Endometrium (tissue), 2 donors: ENCODE data around the gene FUOM.
"Not testable (repeated sequence)": the region's sequence is repeated elsewhere in the genome, so short reads cannot be mapped to it uniquely, and the experiment has no call there.

Experiments used
- FAIRE-seq: peaks from 2 replicates; lab custom pipeline; 2012; peaks lifted over from hg19 to GRCh38; lab: Jason Lieb, UNC
- donor health status: control.
- donor health status: control.

The FUOM gene

DNA sequence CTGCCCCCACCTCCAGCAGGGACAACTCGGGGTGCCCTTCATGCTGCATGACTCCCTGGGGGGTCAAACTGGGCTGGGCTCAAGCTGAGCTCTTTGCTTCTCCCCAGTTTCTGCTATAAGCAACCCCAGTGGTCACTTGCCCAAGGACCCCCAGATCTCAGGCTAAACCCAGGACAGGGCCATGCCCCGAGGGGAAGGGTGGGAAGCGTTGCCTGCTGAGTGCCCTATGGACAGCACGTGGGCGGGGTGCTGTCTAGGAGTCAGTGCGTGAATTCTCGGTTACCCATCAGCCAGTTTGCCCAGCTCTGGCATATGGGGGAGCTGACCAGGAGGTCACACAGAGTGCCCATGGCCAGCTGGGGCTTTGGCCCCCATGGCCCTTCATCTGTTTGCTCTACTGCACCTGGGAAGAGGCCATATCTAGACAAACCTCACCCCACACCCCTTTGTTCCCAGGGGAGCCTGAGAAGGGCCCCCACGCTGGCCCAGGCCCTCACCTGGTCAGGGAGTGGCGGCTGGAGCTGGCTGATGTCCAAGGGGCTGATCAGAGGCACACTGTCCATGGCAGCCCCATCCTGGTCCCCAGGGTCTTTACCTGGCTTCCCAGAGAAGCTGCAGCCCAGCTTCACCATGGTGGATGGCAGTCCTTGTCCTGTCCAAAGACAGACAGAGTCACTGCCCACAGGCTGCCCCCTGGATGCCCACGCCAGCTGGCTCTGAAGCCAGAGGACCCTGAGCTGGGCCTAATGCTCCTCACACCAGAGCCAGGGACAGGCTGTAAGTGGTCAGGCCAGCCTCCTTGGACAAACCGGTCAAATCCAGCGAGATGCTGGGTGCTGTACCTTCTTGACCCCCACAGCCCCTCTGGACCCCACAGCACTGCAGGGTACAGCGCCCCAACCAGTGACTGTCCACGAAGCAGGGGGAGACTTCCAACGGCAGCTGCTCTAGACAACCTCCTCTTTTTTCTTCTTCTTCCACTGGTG is 29.2 kb downstream of the FUOM start:
- FAIRE-seq: no peak

DNA sequence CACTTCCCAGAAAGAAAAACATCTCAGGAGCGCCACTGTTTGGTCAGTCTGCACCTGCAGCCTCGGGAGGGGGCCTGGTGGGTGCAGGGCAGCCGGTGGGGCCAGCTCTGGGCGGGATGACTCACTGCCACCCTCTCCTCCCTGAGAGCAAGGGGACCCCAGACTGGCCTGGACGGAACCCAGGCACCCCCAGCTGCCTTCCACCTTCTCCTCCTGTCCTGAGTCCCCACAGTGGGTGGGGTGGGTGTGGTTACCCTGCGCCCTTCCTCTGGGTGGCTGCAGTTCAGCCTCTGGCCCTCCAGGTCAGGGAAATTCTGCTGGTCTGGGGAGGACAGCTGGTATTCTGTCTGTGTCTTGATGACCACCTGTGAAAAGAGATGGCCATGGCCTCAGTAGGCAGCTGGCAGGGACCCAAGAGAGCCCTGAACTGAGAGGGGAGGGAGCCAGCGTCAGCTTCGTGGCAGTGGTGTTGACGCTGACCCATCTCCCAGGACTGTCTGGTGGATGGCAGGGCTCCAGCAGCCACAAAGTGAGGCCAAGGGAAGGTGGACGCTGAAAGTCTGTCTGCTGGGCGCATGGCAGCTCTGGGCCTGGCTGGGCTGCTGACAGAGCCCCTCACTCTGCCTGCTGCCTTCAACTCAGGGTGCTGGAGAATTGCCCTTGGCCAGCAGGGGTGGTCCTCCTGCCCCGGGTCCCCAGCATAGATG is 30.0 kb downstream of the FUOM start:
- no peak for FAIRE-seq

DNA sequence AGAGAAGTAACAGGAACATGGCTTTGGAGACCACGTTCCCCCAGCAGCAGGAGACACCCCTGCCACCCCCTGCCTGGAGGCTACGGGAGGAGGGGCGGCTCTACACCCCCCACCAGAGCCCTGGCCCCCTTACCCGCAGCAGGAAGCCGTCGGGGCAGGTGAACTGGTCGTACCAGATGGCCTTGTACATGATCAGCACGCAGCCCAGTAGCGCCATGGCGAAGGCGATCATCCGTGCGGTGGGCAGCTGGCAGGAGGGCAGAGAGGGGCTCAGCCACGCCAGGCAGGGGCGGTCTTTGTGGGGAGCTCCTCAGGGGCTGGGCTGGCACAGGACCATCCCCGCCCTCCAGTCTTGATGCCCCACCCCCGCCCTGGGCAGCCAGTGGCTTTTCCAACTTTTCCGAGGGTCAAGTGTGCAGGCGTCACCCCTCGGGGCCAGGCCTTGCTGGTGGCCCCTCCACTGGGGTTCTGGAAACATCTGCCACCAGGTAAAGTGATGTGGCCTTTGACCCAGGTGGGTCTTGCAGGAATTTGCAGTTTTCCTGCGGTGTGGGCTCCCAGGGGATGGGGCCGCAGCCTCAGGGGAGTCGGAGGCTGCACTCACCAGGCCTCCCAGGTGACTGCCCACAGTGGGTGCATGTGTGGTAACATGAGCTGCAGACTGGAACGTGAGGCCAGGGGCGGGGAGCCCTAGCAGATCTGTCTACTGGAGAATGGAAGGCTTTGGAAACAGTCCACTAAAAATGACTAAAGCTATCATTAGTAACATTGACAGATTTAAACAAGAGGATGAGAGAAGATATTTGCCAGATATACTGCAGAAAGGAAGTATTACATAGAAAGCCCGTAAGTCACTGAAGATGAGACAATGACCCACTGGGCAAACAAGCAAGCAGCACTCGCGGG is 30.8 kb downstream of the FUOM start:
- FAIRE-seq: no peak

DNA sequence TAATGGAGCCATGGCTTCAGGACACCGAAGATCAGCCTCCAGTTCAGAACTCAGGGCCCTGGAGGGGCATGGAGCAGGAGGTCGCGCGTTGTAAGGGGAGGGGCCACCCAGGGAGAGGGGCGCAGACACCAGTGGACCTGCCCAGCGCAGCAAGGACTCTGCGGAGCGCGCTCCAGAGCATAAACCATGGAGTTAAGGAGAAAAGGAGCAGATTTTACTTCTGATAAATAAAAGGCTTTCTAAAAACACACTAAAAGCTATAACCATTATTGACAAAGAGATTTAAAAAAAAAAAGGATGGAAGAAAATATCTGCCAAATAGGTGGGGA is 31.6 kb downstream of the FUOM start:
- no peak for FAIRE-seq

DNA sequence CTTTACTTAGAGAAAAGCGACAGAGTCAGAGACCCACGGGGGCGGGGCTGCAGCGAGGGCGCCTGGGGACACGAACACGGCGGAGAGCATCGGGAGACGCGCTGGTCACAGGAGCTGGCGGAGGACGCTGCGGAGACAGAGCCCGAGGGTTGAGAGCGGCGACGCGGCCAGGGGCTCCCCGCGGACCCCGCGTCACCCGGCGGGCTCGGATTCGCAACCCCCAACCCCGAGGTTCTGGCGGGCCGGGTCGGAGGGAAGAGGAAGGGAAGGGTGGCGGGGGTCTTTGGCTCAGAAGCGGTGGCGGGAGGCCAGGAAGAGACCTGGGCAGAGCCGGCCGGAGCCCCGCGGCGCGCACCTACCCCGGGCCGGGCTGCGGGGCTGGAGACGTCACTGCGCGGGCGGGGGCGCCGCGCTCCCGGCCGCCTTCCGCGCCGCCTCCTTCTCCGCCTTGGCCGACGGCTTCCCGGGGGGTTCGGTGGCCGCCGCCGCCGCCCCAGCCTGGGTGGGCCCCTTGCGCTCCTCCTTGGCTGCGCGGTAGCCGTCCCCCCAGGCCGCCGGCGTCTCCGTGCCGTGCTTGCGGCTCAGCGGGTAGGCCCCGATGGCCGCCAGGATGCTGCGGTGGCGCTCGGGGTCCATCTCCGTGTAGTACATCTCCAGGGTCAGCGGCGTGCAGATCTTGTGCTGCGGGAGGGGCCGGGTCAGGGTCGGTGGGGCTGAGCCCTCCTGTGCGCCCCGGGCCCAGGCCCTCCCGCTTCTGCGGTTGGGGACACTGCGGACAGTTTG is 32.2 kb downstream of the FUOM start:
- no peak for FAIRE-seq

DNA sequence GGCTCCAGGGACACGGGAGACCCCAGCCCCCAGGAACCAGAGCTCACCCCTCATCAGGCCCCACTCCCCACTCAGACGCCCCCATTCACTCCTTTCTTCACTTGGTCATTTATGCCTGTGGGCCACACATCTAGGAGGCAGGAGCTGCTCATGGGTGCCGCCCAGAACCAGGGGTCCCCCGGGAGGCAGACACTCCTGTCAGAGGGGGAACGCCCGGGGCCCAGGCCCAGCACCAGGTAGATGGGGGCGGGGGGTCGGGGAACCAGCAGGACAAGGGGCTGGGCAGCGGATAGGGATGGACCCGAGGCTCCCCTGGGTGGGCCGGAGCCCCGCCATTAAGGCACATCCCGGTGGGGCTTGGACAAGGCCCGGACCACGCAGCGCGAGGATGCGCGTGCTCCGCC is 33.0 kb downstream of the FUOM start:
- FAIRE-seq: no peak

DNA sequence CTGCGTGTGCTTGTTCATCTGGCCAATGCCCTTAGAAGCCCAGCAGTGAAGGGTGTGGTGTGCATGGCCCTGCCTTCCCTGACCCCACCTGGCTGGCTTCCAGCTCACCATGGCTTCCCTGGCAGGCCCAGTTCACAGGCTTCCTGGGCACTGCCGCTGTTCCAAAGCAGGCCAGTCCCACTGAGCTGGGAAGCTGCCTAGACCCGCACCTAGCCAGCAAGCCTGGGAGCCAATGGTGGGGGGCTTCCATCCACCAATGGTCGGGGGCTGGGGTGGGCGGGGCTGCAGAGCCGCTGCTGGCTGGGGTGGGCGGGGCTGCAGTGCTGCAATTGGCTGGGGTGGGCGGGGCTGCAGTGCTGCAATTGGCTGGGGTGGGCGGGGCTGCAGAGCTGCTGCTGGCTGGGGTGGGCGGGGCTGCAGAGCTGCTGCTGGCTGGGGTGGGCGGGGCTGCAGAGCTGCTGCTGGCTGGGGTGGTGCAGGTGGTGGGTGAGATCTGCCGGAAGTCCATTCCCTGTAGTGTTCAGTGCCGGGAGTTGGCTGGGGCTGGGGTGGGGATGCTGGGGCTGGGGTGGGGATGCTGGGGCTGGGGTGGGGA is 33.5 kb downstream of the FUOM start:
- no peak for FAIRE-seq

DNA sequence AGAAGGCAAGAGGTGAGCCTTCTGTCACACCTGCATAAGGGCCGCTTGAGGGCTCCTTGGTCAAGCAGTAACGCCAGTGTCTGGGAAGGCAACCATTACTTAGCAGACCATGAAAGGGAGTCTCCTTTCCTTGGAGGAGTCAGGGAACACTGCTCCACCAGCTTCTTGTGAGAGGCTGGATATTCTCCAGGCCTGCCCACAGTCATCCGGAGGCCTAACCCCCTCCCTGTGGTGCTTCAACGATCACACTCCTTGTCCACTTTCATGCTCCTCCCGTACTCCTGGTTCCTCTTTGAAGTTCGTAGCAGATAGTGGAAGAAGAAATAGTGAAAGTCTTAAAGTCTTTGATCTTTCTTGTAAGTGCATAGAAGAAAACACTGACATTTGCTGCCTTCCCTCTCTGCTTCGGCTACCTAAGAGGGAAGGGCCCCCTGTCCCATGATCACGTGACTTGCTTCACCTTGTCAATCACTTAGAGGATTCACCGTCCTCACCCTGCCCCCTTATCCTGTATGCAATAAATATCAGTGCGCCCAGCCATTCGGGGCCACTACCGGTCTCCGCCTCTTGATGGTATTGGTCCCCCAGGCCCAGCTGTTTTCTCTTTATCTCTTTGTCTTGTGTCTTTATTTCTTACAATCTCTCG is 35.6 kb downstream of the FUOM start:
- not testable (repeated sequence) for FAIRE-seq

DNA sequence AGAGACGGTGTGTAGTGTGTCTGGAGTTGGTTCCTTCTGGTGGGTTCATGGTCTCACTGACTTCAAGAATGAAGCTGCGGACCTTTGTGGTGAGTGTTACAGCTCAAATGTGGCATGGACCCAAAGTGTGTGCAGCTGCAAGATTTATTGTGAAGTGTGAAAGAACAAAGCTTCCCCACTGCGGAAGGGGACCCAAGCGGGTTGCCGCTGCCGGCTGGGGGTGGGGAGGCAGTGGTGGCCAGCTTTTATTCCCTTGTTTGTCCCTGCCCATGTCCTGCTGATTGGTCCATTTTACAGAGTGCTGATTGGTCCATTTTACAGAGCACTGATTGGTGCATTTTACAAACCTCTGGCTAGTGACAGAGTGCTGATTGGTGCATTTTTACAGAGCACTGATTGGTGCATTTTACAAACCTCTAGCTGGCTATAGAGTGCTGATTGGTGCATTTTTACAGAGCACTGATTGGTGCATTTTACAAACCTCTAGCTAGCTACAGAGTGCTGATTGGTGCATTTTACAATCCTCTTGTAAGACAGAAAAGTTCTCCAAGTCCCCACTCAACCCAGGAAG is 36.9 kb downstream of the FUOM start:
- not testable (repeated sequence) for FAIRE-seq

DNA sequence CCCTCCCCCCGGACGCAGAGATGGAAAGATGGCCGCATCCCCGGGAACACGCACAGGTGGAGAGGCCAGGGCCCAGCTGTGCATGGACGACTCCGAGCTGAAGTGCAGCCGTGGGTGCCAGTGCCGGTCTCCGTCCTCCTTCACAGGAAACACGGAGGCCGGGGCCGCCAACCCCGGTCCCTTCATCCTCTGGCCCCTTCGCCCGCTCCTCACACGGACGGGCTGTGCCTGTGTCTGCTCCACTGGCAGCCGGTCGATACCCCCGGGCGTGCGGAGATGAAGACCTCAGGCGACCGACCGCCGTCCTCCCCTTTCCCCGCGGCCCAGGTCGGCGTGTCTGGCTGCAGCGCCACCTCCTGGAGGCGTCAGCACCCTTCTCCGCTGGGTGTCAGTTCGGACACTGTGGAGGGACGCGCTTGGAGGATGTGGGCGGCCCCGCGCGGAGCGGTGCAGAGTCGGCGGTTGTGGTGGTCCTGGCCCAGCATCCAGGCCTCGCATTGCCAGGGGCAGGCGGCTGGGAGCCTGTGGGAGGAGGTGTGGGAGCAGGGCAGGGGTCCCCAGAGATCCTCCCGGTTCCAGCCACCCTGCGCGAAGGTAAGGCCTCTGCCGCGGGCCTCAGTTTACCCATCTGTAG is 39.2 kb downstream of the FUOM start:
- no peak for FAIRE-seq

DNA sequence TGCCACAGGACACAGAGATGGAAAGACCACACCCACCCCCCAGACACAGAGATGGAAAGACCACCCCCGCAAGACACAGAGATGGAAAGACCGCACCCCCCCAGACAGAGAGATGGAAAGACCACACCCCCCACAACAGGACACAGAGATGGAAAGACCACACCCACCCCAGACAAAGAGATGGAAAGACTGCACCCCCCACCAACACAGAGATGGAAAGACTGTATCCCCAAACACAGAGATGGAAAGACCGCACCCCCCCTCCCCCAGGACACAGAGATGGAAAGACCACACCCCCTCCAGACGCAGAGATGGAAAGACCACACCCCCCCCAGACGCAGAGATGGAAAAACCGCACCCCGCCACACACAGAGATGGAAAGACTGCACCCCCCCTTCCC is 41.1 kb downstream of the FUOM start:
- FAIRE-seq: no peak

DNA sequence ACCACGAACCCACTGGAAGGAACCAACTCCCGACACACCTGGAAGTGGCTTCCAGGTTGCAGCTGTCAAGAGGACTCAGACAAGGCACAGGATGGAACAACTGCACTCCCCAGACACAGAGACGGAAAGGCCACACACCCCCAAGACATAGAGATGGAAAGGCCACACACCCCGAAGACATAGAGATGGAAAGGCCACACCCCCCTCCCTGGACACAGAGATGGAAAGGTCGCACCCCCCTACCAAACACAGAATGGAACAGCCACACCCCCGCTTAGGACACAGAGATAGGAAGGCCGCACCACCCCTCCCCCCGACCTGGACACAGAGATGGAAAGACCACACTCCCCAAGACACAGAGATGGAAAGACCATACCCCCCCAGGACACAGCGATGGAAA is 41.6 kb downstream of the FUOM start:
- FAIRE-seq: no peak

DNA sequence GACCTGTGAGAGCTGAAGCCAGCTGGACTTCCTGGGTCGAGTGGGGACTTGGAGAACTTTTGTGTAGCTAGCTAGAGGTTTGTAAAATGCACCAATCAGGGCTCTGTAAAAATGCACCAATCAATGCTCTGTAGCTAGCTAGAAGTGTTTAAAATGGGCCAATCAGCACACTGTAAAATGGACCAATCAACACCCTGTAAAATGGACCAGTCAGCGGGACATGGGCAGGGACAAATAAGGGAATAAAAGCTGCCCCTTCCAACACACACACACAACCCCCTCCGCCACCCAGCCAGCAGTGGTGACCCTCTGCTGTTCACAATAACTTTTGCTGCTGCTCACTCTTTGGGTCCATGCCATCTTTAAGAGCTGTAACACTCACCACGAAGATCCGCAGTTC is 42.0 kb downstream of the FUOM start:
- no peak for FAIRE-seq

DNA sequence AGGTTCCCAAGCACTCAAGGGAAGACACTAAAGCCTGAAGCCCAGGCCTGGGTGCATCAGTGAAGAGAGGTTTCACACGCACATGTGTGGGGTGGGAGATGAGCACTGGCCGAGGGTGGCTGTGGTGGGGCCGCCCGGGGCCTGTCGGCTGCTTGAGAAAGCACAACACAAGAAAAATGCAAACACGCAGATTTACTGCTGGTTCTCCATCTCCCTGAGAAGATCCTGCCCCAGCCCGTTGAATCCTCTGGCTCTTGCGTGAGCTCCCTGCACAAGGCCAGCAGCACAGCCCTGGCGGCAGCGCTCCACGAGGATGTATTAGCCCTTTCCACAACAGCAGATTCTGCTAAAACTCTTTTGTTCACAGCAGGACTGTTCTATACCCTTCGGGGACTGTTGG is 42.9 kb downstream of the FUOM start:
- FAIRE-seq: no peak

DNA sequence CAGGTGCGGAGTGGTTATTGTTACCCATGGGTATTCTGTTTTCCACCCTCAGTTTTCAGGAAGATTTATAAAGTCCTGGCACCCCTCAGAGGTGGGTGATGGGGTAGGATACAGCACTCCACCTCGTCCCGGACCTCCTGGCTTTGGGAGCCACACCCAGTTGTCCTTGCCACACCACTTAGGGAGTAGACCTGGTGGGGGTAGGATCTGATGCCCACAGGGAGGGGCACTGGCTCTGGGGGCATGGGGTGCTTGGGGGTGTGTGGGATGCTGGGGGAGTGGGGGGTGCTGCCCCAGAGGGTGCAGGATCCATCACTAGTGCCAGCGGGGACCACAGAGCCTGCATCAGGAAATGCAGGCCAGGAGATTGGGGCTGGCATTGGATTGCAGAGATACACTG is 44.6 kb downstream of the FUOM start:
- no peak for FAIRE-seq

DNA sequence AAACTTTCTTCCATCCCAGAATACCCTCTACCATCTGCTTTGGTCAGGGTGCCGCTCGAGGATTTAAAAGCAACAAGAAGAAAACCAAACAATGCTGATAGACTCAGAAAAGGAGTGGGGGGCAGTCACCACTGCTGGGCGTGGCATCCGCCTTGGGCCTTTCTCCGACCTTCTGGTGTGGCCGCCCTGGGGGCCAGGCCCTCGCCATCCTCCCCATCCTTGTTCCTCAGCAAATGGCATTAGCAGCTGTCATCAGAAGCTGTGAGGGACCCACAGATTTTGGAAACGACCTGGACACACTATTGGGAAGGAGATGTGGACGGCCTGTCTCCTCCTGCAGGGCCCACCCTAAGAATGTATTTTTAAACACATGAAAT is 45.1 kb downstream of the FUOM start:
- FAIRE-seq: no peak

DNA sequence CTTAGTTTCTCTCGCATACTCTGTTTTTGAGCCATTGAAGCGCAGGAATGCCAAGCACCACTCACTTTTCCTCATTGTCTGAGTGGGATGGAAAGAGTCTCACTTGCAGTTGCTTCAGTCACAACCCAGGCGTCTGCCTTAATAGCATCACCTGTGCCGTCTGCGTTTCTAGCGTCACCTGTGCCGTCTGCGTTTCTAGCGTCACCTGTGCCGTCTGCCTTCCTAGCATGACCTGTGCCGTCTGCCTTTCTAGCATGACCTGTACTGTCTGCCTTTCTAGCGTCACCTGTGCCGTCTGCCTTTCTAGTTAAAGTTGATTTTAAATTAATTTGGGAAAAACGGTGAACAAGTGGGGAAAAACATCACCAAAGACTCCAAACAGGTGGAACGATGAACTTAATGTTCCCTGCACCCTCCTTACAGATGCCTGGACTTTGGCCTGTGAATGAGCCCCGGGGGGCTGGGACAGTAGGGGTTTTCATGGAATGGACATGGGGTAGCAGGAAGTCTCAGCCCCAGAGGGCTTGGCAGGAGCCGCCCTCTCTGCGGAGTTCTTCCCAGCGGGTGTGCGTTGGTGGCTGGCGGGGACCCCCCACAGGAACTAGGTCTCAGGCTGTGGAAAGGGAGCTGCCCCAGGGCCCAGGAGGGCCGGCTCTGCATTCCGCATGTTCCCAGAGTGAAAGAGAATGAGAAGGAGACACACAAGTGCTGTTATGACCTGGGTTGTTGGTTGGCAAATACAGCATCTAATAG is 45.6 kb downstream of the FUOM start:
- FAIRE-seq: no peak

DNA sequence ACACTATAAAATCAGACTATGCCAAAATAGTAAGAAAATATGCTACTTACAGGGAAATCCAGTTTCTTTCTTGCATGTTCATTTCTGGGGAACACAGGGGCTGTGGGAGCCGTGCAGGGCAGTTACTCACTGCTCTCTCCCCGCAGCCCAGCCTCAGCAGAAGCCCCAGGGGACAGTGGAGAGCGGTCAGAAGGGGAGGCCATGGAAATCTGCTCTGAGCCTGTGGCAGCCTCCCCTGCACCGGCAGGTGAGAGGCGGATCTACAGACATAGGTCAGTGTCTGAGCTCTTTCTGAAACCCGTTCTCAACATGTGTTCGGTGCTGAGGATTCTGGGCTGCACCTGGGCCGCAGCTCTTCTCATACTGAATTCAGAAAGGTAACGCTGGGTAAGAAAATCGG is 46.2 kb downstream of the FUOM start:
- no peak for FAIRE-seq

DNA sequence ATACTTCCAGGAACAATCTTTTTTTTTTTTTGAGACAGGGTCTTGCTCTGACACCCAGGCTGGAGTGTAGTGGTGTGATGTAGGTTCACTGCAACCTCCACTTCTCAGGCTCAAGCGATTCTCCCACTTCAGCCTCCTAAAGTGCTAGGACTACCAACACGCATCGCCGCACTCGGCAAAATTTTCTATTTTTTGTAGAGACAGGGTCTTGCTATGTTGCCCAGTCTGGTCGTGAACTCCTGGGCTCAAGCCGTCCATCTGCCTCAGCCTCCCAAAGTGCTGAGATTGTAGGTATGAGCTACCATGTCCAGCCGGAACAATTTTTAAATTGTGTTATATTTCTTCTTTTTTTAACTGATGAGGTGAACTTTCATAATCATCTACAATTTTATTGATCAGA is 47.0 kb downstream of the FUOM start:
- no peak for FAIRE-seq
